GM18505 (cell line): ENCODE measurements around the gene KIDINS220.

Source experiments
- ATAC-seq: cut with Tn5 transposase; IDR thresholded peaks from one replicate; pipeline ENCODE4 v1.9.1; 2021; ENCODE audit not compliant: unreplicated experiment
- POLR2A ChIP-seq: IDR thresholded peaks from 4 replicates; pipeline ENCODE4 v1.6.1; 2011; ENCODE audit warnings: borderline replicate concordance; ENCODE audit not compliant: insufficient read depth, insufficient read length; ENCODE audit errors: extremely low read depth

Gene KIDINS220

DNA sequence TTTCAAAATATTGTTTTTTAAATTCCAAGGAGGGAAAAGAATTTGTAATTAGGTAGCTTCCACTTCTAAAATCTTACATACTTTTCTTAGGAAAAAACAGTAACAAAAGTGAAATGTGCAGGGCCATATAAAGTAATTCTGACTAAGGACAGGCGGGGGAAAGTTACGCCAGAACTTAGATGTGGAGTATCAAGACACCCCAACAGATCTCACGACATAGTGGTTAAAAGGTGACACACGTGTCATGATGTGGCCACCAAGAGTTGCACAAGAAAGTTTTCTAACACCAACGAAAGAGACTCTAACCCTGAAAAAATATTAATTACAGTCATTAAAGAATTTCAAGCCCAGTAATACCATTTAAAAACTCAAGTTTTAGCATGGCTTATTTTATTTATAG is 51.0 kb downstream of the KIDINS220 start:
- no peak for ATAC-seq
- no peak for TF ChIP-seq POLR2A

DNA sequence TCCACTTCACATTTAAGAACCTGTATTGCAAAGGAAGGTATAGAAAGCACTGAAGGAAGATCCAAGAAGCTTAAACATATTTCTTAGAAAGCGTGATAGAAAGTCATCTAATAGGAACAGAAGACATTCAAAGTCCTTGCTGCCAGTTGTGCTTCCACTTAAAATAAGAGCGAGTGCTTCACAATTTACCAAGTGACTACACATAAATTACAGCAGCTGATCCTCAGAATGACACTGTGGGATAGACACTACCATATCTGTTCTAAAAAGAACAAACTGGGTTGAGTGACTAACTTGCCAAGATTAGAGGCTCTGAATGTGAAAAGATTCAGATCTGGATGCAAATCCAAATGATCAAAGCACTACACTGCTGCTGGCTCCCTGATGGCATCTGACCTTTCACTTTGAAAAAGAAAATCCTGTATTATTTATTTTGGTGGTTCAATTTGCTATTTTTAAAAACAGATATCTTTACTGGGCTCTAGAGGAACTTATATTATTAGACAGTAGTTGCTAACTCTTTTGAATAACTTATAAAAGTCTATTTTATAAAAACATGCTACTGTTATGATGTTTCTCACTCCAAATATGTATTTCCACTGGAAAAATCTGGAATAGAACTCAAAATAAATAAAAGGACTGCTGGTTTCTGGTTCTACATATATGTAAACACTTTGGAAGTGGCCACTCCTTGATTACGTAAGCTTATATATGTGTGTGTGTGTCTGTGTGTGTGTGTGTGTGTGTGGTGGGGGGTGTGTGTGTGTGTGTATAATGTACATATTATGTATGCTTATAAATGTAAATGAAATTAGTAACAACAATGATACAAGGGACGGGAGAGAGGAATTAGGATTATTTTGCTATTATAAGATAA is 57.4 kb downstream of the KIDINS220 start:
- no peak for ATAC-seq
- TF ChIP-seq POLR2A, result no peak

DNA sequence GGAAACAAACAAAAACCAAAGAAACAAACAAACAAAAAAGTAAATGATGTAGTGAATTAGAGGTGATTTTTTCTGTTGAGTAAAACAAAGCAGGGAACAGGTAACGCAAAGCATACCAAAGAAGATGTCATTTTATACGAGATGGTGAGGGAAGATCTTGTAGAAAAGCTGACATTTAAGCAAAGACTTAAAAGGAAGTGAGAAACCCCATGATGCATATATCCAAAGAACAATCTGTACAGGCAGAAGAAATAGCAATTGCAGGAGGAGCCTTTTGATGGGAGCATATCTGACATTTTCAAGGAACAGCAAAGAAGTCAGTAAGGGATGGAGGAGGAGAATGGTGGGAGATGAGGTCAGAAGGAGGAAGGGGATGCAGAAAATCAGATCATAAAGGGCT is 63.0 kb downstream of the KIDINS220 start:
- no peak for TF ChIP-seq POLR2A
- no peak for ATAC-seq

DNA sequence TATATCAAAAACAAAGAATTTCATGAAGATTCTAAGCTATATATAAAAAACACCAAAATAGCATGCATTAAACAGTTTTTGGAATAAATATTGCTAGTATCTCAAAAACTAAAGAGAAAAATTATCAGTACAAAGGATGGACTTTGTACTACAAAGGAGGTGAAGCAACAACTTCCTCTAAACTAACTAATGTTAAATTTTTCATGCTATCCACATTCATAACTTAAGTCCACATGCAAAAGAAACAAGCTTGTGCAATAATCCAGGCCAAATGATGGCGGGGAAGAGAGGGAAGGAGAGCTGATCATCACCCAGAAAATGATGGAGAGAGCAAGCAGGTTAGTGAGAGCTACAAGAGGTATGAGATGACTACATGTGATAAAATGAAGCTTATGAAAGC is 70.1 kb downstream of the KIDINS220 start:
- no peak for TF ChIP-seq POLR2A
- no peak for ATAC-seq

DNA sequence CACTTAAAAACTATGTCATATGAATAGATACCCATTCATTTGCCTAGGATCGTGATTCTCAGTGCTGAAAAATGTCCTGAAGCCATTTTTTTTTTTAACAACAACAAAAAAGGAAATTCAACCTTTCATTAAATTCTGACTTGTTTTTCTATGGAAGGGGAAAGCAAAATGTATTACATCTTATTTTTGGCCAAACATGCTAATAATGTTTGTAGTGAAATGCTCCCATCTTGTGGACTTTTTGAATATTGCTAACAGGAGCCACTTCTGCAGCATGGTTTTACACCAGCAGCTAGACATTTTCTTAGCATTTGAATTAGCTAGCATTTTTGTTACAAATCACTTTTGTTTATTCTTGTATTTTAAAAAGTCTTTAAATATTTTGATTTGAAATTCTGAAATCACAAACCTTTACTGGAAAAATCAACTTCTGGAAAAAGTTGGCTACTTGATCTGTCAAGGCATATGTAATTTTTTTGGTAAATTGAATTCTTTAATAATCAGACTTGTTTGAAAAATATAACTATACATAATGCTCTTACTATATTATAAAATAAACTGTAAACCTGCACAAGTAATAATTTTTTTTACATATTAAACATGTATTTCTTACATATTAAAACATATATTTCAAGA is 75.8 kb downstream of the KIDINS220 start:
- TF ChIP-seq POLR2A, result no peak
- no peak for ATAC-seq

DNA sequence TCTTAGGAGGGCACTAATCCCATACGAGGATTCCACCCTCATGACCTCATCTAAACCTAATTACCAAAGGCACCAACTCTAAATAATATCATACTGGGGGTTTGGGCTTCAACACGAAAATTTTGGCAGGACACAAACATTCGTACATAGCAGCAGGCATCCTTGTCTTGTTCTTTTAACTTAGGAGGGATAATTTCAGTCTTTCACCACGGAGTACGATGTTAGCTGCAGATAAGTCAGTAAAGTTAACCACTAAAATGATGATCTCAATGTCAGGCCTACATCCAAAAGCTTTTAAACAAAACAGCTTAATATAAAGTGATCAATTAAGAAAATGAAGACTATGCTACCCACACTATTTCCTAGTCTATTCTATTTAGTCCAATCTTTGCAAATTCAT is 80.7 kb downstream of the KIDINS220 start:
- TF ChIP-seq POLR2A, result no peak
- no peak for ATAC-seq

DNA sequence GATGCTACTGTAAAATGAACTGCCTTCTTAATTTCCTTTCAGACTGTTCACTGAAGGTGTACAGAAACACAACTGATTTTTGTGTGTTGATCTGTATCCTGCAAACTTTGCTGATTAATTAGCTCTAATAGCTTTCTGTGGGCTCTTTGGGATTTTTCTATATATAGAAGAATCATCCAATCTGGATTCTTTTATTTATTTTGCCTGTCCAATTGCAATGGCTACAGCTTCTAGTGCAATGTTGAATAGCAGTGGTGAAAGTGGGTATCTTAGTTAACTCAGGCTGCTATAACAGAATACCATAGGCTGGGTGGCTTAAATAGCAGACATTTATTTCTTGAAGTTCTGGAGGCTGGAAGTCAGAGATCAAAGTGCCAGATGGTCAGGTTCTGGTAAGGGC is 81.2 kb downstream of the KIDINS220 start:
- TF ChIP-seq POLR2A, result no peak
- ATAC-seq, result no peak

DNA sequence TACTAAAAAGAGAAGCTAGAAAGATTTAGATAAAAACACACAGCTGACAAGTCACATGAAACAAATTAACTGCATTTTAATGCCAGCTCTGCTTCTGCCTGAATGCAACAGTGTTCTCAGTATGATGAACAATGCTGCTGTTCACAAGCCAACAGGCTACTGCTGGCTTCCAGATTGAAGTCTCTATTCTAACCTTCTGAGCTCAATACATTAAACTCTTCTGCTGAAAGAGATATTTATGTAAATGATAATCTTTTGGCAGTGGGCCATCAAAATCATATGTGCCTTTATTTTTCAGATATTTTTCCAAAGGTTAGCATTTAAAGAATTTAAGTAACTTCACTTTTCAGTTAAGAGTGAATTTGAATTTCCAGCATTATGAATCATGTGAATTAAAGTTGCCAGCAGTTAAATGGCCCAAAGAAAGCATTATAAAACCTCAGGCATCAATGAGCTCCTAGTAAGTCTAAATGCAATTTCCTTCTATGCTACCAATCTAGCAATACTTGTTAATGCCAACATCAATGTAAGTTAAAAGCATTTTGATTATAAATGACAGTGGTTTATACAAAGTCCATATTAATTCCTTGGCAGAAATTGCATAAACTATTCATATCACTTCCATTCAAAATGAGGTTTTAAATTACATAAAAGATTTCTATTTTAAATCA is 83.2 kb downstream of the KIDINS220 start:
- ATAC-seq, result no peak
- TF ChIP-seq POLR2A, result no peak

DNA sequence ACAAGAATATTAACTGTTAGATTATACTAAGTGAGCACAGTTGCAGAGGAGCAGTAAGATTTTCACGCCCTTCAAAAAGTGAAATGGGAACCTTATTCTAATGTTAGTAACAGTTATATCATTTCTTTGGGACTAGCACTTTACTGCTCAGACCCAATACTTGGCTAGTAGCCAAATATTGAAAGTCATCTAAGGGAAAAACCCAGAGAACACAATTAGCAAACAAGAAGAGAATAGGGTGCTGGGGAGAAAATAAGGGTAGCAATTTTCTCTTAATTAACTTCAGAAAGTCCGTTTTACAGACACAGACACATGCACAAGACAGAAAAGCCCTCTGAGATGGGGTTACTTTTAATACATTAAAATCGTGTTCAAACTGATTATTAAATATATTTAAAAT is 83.8 kb downstream of the KIDINS220 start:
- no peak for ATAC-seq
- no peak for TF ChIP-seq POLR2A

DNA sequence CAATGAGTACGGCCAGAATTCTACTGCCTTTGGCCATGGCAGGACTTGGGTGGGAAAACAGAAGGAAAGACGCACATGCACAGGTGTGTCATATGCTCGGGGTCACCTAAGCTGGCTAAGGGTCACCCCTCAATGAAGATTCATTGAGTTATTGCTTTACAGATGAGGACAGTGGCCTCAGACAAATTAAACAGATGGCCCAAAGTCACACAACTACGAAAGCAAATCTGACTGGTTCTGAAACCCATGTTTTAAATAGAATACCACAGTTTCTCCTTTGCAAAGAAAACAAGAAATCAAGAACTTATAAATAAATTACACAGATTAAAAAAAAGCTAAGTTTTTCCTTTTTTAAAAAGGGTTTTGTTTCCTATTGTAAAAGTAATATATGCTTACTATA is 85.0 kb downstream of the KIDINS220 start:
- TF ChIP-seq POLR2A, result no peak
- ATAC-seq, result no peak

DNA sequence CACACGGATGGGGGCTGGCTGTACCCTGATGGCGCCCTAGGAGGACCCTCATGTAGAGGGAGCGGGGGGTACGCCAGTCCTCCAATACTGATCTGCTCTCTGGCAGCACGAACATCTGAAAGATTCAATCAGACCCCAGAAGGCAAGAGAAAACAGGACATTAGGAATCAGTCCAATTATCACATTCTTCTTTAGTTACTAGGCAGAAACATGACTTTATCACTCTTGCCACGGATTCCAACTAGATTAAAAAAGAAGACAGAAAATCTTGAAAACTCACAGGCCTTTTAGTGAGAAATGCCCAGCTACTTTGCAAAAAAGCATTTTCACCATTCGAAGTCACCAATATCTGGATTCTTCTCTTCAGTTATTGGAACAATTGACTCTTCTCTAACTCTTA is 87.2 kb downstream of the KIDINS220 start:
- no peak for ATAC-seq

DNA sequence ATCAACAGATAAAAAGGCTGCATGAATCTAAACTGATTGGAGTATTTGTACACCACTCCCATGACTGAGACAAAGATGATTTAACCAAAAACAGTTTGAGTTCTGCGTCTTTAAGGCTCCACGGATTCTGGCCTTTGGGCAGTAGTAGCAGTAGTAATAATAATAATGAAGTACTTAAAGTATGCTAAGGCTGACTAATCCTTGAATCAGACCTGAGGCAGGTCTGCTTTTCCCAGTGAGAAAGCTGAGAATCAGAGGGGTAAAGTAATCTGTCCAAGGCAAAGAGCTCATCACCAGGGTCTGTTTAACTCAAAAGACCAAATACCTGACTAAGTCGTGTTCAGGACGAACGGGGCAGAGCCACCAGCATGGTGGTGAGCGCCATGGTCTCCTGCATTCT is 94.2 kb downstream of the KIDINS220 start:
- ATAC-seq, result no peak
- TF ChIP-seq POLR2A, result no peak

More for the DNA sequence above, 87.2 kb downstream of the KIDINS220 start:
- TF ChIP-seq POLR2A, result no peak

DNA sequence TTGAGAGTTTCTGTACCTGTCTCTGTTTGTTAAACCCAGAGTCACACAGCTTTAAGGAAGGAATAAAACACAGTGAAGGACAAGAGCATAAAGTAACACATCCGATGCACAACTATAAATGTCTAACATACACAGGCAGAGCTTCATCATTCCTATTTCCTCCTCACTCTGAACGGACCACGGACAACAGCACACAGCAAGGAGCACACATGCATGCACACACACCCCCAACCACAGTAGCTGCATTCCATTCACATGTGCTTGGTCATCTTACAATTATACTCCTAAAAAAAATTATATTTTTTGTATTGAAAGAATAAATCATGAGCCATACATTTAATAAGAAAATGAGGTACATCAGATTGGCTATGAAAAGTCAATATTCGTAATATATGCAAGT is 97.3 kb downstream of the KIDINS220 start:
- no peak for TF ChIP-seq POLR2A
- ATAC-seq, result no peak

DNA sequence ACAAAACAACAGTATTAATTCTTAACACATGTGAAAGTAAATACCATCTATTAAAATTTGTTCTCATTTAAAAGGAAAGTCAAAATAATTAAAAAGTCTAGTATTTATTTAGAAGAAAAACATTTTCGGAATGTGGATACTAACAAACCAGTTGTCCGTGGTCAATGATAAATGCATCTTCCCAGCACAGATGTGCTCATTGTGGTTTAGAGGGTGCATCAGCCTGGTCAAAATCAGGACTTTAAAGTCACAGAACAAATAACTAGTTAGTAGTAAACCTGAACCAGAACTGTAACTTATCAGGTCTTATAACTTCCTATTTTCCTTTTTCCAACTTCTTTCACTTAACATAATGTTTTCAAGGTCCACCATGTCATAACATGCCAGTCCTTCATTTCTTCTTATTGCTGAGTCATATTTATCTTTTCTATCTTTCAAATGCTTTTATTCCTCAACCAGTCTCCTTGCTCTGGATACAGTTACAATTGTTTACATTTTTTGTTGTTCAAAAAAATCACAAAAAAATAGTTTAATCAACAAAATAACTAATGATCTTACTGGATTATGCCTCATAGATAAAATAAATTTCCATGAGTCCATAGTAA is 99.7 kb downstream of the KIDINS220 start:
- no peak for ATAC-seq
- TF ChIP-seq POLR2A, result no peak

DNA sequence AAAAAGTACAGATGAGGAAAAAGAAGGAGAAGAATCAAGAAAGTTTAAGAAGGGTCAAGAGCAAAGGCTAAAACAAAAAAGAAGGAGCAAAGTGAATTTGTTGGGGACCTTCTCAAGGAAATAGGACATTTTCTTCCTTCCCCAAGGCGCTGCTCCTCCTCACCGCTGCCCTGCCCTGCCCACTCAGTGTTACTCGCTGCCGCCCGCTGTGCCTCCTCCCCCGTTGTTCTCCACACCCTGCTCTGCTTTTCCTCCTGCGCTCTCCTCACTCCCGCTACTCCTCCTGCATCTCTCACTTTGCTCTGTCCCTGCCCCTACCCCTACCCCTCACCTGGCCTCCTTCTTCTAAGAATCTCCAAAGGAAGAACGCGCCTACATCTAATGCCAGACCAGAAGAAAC is 104.8 kb downstream of the KIDINS220 start:
- no peak for ATAC-seq
- TF ChIP-seq POLR2A, result no peak
